ENCODE measurements around the gene ZSCAN10.

DNA sequence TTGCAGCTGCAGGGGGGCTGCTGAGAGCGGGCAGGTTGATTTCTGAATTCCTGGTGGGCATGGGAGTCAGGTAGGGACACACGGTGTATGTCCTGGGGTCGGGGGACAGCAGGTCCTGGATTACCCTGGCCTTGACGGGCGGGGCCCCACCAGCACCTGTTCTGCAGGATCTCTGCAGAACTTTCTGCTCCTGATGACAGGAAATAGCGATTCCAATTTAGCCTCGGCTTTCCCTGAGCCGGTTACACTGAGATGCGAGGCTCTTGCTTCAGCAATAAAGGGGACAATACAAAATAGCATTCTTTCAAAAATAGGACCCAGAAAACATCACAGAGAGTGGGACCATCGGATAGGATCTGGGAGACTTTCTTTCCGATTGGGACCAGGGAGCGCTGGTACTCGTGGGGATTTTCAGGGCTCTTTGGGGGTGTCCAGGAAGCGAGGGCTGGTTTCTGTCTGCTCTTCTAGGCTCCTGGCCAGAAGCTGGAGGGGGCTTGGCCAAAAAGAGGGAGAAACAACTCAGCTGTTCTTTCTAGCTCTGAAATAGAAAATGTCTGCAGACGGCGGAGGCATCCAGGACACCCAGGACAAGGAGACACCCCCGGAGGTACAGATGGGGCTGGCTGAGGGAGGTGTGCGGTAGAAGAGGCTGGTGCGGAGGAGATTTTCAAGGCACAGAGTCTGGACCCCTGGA, 13.9 kb upstream of the ZSCAN10 start:
- no peak for TF ChIP-seq CTCF (IDR thresholded peaks at IDR 0.05; ENCODE audit: low read length)
- no peak for TF ChIP-seq EZH2 (optimal IDR thresholded peaks at IDR 0.05; ENCODE audit: low read depth, low read length)

Data from MM.1S (cell line).